Urinary bladder (tissue), 4 donors: Measurements from ENCODE around the gene CRADD. TPM values are rescaled to one million over a fixed set of nuclear protein-coding genes. Genes with fewer than 3 reads are reported as not detected.
A peak's percentile ranks its signal among the peaks of the same experiment; 100 is the strongest.
"Not testable (repeated sequence)": the region's sequence is repeated elsewhere in the genome, so short reads cannot be mapped to it uniquely, and the experiment has no call there.

Experiments
- DNase-seq: peaks from one replicate; pipeline ENCODE4 v3.0.0-alpha.2; 2015; ENCODE audit errors: extremely low spot score
- H3K27ac ChIP-seq: one replicate; pipeline ENCODE4 v1.5.1; 2013; ENCODE audit warnings: low read depth, mild to moderate bottlenecking, moderate library complexity
- H3K36me3 ChIP-seq: one replicate; pipeline ENCODE4 v1.6.1; 2013; ENCODE audit warnings: mild to moderate bottlenecking, moderate library complexity; ENCODE audit not compliant: insufficient read depth
- H3K4me1 ChIP-seq: one replicate; pipeline ENCODE4 v1.6.1; 2013; ENCODE audit warnings: mild to moderate bottlenecking, moderate library complexity; ENCODE audit not compliant: insufficient read depth
- H3K4me3 ChIP-seq: one replicate; pipeline ENCODE4 v1.5.1; 2013; ENCODE audit warnings: low read depth, low read length
- WGBS: extraction: QIAGEN DNeasy Blood & Tissue Kit; methylation state at CpG from one replicate; pipeline ENCODE4 v1.1.7; 2013; 5-methylcytosine and 5-hydroxymethylcytosine counted together
- polyA plus RNA-seq: library from polyadenylated mRNA; stranded (reverse); fragments of 200-250 nt; gene quantifications from one replicate; pipeline ENCODE4 v1.2.3, GENCODE V29; 2013
- total RNA-seq: library from RNA; depleted of rRNA; stranded (reverse); fragments of >200 nt; gene quantifications from one replicate; pipeline ENCODE4 v1.2.3, GENCODE V29; 2014
- donor health status: healthy with polysubstance abuse.
- donor health status: healthy.

CRADD gene
- total and polyA plus RNA-seq, 2 donors = 22.7 to 29.6 TPM

GRCh38 chr12:93785249-93786010 is 108.3 kb downstream of the CRADD start:
- Histone ChIP-seq H3K4me3 (no peak overlapping the region), H3K36me3 (no peaks in the 10 kb centered on the region), H3K27ac (peak overlapping the region; percentile 80), H3K4me1 (no peaks in the 10 kb centered on the region)
- DNase-seq = no peak
- WGBS = 35% methylated on average over 8 of the region's 8 CpGs

- 70% methylated on average over 4 of the region's 4 CpGs for WGBS
- Histone ChIP-seq H3K4me3 (no peak overlapping the region), H3K36me3 (no peaks in the 10 kb centered on the region), H3K4me1 (no peaks in the 10 kb centered on the region), H3K27ac (no peak overlapping the region)
- no peak for DNase-seq
Measured at GRCh38 chr12:93786656-93787397, 109.7 kb downstream of the CRADD start.

GRCh38 chr12:93788853-93789252 is 111.7 kb downstream of the CRADD start:
- Histone ChIP-seq H3K27ac (no peak overlapping the region), H3K36me3 (no peaks in the 10 kb centered on the region), H3K4me1 (no peaks in the 10 kb centered on the region), H3K4me3 (no peak overlapping the region)
- 95% methylated on average over 3 of the region's 3 CpGs for WGBS
- DNase-seq = no peak

- no peaks in the 10 kb centered on the region for H3K4me1 ChIP-seq
- 78% methylated on average over 1 of the region's 1 CpG for WGBS
- H3K27ac ChIP-seq = no peak overlapping the region
- no peak overlapping the region for H3K4me3 ChIP-seq
- no peak for DNase-seq
- H3K36me3 ChIP-seq = no peaks in the 10 kb centered on the region
Measured at GRCh38 chr12:93789767-93790166, 112.6 kb downstream of the CRADD start.

- Histone ChIP-seq H3K4me1 (no peaks in the 10 kb centered on the region), H3K27ac (no peak overlapping the region), H3K4me3 (no peak overlapping the region), H3K36me3 (no peaks in the 10 kb centered on the region)
- DNase-seq = no peak
- WGBS = 62% methylated on average over 5 of the region's 5 CpGs
Measured at GRCh38 chr12:93790472-93791152, 113.4 kb downstream of the CRADD start.

- Histone ChIP-seq H3K27ac (no peak overlapping the region), H3K36me3 (no peaks in the 10 kb centered on the region), H3K4me3 (no peak overlapping the region), H3K4me1 (no peaks in the 10 kb centered on the region)
- DNase-seq = no peak
- WGBS = 93% methylated on average over 3 of the region's 3 CpGs
Measured at GRCh38 chr12:93793007-93793406, 115.8 kb downstream of the CRADD start.

GRCh38 chr12:93793983-93794382 is 116.8 kb downstream of the CRADD start:
- Histone ChIP-seq H3K4me1 (no peaks in the 10 kb centered on the region), H3K4me3 (no peak overlapping the region)
- no peak for DNase-seq

GRCh38 chr12:93794738-93795137 is 117.6 kb downstream of the CRADD start:
- no peak overlapping the region for H3K27ac ChIP-seq
- DNase-seq = no peak
- no peaks in the 10 kb centered on the region for H3K4me1 ChIP-seq
- WGBS = 98% methylated on average over 2 of the region's 2 CpGs
- no peak overlapping the region for H3K4me3 ChIP-seq
- no peaks in the 10 kb centered on the region for H3K36me3 ChIP-seq

More at GRCh38 chr12:93793983-93794382, 116.8 kb downstream of the CRADD start:
- Histone ChIP-seq H3K27ac (no peak overlapping the region), H3K36me3 (no peaks in the 10 kb centered on the region)

- 93% methylated on average over 3 of the region's 3 CpGs for WGBS
Measured at GRCh38 chr12:93795352-93795751, 118.2 kb downstream of the CRADD start.

GRCh38 chr12:93796729-93797128 is 119.6 kb downstream of the CRADD start:
- no peak for DNase-seq
- Histone ChIP-seq H3K4me3 (no peak overlapping the region), H3K27ac (no peak overlapping the region), H3K36me3 (no peaks in the 10 kb centered on the region), H3K4me1 (no peaks in the 10 kb centered on the region)
- WGBS = 88% methylated on average over 5 of the region's 5 CpGs

More at GRCh38 chr12:93795352-93795751, 118.2 kb downstream of the CRADD start:
- Histone ChIP-seq H3K36me3 (no peaks in the 10 kb centered on the region), H3K4me1 (no peaks in the 10 kb centered on the region), H3K27ac (no peak overlapping the region), H3K4me3 (no peak overlapping the region)
- no peak for DNase-seq

- 89% methylated on average over 3 of the region's 3 CpGs for WGBS
- peaks cover 3% of the 10 kb centered on the region for H3K4me1 ChIP-seq
- H3K4me3 ChIP-seq = no peak overlapping the region
- no peaks in the 10 kb centered on the region for H3K36me3 ChIP-seq
- no peak for DNase-seq
- H3K27ac ChIP-seq = no peak overlapping the region
Measured at GRCh38 chr12:93798279-93799151, 121.3 kb downstream of the CRADD start.

GRCh38 chr12:93801666-93802065 is 124.5 kb downstream of the CRADD start:
- not testable (repeated sequence) for H3K4me1 ChIP-seq, H3K36me3 ChIP-seq, DNase-seq, H3K27ac ChIP-seq, H3K4me3 ChIP-seq
- over 99% methylated on average over 2 of the region's 2 CpGs for WGBS

- Histone ChIP-seq H3K4me1 (peaks cover 3% of the 10 kb centered on the region), H3K27ac (no peak overlapping the region), H3K4me3 (no peak overlapping the region), H3K36me3 (no peaks in the 10 kb centered on the region)
- no peak for DNase-seq
- WGBS = 89% methylated on average over 2 of the region's 2 CpGs
Measured at GRCh38 chr12:93802293-93802692, 125.1 kb downstream of the CRADD start.
